HepG2 (cell line): ENCODE measurements around the gene FXN. TPM values are rescaled to one million over a fixed set of nuclear protein-coding genes. Genes with fewer than 3 reads are reported as not detected.

Source experiments
- ATF1 ChIP-seq: IDR thresholded peaks from 2 replicates; pipeline ENCODE4 v1.6.1; 2016; ENCODE audit warnings: mild to moderate bottlenecking, control low read depth
- CERS6 ChIP-seq: sonication (generic); formaldehyde crosslinking; IDR thresholded peaks from 2 replicates; pipeline ENCODE4 v1.5.0; 2020; ENCODE audit warnings: missing genetic modification reagents
- MBD4 ChIP-seq: IDR thresholded peaks from 2 replicates; pipeline ENCODE4 v1.6.1; 2012; ENCODE audit warnings: low read length, inconsistent platforms, borderline replicate concordance
- NCOA2 ChIP-seq: sonication (generic); formaldehyde crosslinking; IDR thresholded peaks from 2 replicates; pipeline ENCODE4 v1.8.0; 2022; ENCODE audit warnings: inconsistent platforms
- NCOR1 ChIP-seq: fragments of 200-600 bp; sonication (generic); IDR thresholded peaks from 2 replicates; pipeline ENCODE4 v1.7.0; 2017; ENCODE audit warnings: antibody characterized with exemption, low read length, borderline replicate concordance
- PPARG ChIP-seq: conservative IDR thresholded peaks from 2 replicates; pipeline ENCODE4 v1.6.1; 2016; ENCODE audit warnings: missing biosample characterization, missing genetic modification reagents
- SP5 ChIP-seq: IDR thresholded peaks from 2 replicates; pipeline ENCODE4 v1.6.1; 2016; ENCODE audit warnings: low read depth, borderline replicate concordance
- XBP1 ChIP-seq: sonication (generic); formaldehyde crosslinking; IDR thresholded peaks from 2 replicates; pipeline ENCODE4 v1.5.0; 2020; ENCODE audit warnings: missing genetic modification reagents
- ZBTB7B ChIP-seq: sonication (generic); formaldehyde crosslinking; IDR thresholded peaks from 2 replicates; pipeline ENCODE4 v1.4.0; 2020; ENCODE audit warnings: missing genetic modification reagents
- ZNF264 ChIP-seq: sonication (generic); formaldehyde crosslinking; IDR thresholded peaks from 2 replicates; pipeline ENCODE4 v1.4.0; 2020; ENCODE audit warnings: missing genetic modification reagents
- ZNF468 ChIP-seq: sonication (generic); formaldehyde crosslinking; IDR thresholded peaks from 2 replicates; pipeline ENCODE4 v1.8.0; 2022; ENCODE audit warnings: mild to moderate bottlenecking, moderate library complexity, missing genetic modification reagents
- ZNF563 ChIP-seq: sonication (generic); formaldehyde crosslinking; IDR thresholded peaks from 2 replicates; pipeline ENCODE4 v1.8.0; 2022; ENCODE audit warnings: mild to moderate bottlenecking, moderate library complexity, missing genetic modification reagents
- ZNF574 ChIP-seq: sonication (generic); formaldehyde crosslinking; IDR thresholded peaks from 2 replicates; pipeline ENCODE4 v1.4.0; 2020; ENCODE audit warnings: missing genetic modification reagents
- ZNF678 ChIP-seq: sonication (generic); formaldehyde crosslinking; IDR thresholded peaks from 2 replicates; pipeline ENCODE4 v1.4.0; 2020; ENCODE audit warnings: mild to moderate bottlenecking, missing genetic modification reagents
- ZNF772 ChIP-seq: sonication (generic); formaldehyde crosslinking; IDR thresholded peaks from 2 replicates; pipeline ENCODE4 v1.5.0; 2020; ENCODE audit warnings: mild to moderate bottlenecking, missing genetic modification reagents
- polyA plus RNA-seq, 8 experiments: library from polyadenylated mRNA; depleted of rRNA in 3 of 8; stranded (reverse) in 7 of 8; unstranded in 1 of 8; fragments of >200 nt; fragmentation: Illumina TruSeq in 4 of 8; extraction: Trizol in 4 of 8; gene quantifications; 2 replicates each; pipeline versions ENCODE4 v1.2.1 to v1.2.3, GENCODE V29; 2011 to 2016; ENCODE audit warnings: low read depth in 4 of 8, missing spikeins in 1 of 8, mixed read lengths in 1 of 8; ENCODE audit not compliant: insufficient read depth in 1 of 8
- total RNA-seq, 5 experiments: library from RNA; depleted of rRNA; stranded (reverse); fragments of >200 nt; fragmentation: Illumina TruSeq; extraction: Trizol; gene quantifications; 2 replicates each; pipeline ENCODE4 v1.2.3, GENCODE V29; 2016; ENCODE audit warnings: low read depth in 1 of 5
- TF ChIP-seq, protein P1 (sequence below): sonication (generic); formaldehyde crosslinking; IDR thresholded peaks from 2 replicates; pipeline ENCODE4 v1.5.1; 2020; ENCODE audit warnings: missing genetic modification reagents, mild to moderate bottlenecking, borderline replicate concordance
- TF ChIP-seq, protein P2 (sequence below): sonication (generic); formaldehyde crosslinking; IDR thresholded peaks from 2 replicates; pipeline ENCODE4 v1.5.1; 2020; ENCODE audit warnings: mild to moderate bottlenecking, missing genetic modification reagents
- TF ChIP-seq, protein P3 (sequence below): sonication (generic); formaldehyde crosslinking; IDR thresholded peaks from 2 replicates; pipeline ENCODE4 v1.9.0; 2021; ENCODE audit warnings: missing genetic modification reagents, mild to moderate bottlenecking, borderline replicate concordance

The FXN gene
- total and polyA plus RNA-seq, 2 of the 13 experiments (the other 11 are each of a cell fraction or from before 2014, with no cell fraction given), result 24.1 to 26.0 TPM

- TF ChIP-seq, protein P1, sequence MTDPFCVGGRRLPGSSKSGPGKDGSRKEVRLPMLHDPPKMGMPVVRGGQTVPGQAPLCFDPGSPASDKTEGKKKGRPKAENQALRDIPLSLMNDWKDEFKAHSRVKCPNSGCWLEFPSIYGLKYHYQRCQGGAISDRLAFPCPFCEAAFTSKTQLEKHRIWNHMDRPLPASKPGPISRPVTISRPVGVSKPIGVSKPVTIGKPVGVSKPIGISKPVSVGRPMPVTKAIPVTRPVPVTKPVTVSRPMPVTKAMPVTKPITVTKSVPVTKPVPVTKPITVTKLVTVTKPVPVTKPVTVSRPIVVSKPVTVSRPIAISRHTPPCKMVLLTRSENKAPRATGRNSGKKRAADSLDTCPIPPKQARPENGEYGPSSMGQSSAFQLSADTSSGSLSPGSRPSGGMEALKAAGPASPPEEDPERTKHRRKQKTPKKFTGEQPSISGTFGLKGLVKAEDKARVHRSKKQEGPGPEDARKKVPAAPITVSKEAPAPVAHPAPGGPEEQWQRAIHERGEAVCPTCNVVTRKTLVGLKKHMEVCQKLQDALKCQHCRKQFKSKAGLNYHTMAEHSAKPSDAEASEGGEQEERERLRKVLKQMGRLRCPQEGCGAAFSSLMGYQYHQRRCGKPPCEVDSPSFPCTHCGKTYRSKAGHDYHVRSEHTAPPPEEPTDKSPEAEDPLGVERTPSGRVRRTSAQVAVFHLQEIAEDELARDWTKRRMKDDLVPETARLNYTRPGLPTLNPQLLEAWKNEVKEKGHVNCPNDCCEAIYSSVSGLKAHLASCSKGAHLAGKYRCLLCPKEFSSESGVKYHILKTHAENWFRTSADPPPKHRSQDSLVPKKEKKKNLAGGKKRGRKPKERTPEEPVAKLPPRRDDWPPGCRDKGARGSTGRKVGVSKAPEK, result no peak
- TF ChIP-seq ZNF678 (no peak), ZNF264 (CRISPR knock-in tag) (no peak; the same call in 1 of the 2 replicates), ZBTB7B (CRISPR knock-in tag) (no peak), MBD4 (no peak), SP5 (CRISPR knock-in tag) (peak; percentile 33; the same call in 1 of the 2 replicates), ZNF563 (CRISPR knock-in tag) (no peak), ATF1 (CRISPR knock-in tag) (no peak), ZNF468 (CRISPR knock-in tag) (no peak), CERS6 (CRISPR knock-in tag) (no peak), NCOA2 (CRISPR knock-in tag) (peak; percentile 71), XBP1 (CRISPR knock-in tag) (no peak), ZNF772 (CRISPR knock-in tag) (no peak), NCOR1 (no peak), PPARG (CRISPR knock-in tag) (peak; percentile 84), ZNF574 (CRISPR knock-in tag) (peak; percentile 41; the same call in 1 of the 2 replicates)
- TF ChIP-seq, protein P2, sequence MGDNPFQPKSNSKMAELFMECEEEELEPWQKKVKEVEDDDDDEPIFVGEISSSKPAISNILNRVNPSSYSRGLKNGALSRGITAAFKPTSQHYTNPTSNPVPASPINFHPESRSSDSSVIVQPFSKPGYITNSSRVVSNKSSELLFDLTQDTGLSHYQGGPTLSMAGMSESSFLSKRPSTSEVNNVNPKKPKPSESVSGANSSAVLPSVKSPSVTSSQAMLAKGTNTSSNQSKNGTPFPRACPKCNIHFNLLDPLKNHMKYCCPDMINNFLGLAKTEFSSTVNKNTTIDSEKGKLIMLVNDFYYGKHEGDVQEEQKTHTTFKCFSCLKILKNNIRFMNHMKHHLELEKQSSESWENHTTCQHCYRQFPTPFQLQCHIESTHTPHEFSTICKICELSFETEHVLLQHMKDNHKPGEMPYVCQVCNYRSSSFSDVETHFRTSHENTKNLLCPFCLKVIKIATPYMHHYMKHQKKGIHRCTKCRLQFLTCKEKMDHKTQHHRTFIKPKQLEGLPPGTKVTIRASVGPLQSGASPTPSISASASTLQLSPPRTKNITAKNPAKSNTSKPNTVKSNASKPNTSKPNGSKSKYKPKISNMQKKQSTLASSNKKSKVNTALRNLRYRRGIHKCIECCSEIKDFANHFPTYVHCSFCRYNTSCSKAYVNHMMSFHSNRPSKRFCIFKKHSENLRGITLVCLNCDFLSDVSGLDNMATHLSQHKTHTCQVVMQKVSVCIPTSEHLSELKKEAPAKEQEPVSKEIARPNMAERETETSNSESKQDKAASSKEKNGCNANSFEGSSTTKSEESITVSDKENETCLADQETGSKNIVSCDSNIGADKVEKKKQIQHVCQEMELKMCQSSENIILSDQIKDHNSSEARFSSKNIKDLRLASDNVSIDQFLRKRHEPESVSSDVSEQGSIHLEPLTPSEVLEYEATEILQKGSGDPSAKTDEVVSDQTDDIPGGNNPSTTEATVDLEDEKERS, result no peak
- TF ChIP-seq, protein P3, sequence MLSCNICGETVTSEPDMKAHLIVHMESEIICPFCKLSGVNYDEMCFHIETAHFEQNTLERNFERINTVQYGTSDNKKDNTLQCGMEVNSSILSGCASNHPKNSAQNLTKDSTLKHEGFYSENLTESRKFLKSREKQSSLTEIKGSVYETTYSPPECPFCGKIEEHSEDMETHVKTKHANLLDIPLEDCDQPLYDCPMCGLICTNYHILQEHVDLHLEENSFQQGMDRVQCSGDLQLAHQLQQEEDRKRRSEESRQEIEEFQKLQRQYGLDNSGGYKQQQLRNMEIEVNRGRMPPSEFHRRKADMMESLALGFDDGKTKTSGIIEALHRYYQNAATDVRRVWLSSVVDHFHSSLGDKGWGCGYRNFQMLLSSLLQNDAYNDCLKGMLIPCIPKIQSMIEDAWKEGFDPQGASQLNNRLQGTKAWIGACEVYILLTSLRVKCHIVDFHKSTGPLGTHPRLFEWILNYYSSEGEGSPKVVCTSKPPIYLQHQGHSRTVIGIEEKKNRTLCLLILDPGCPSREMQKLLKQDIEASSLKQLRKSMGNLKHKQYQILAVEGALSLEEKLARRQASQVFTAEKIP (CRISPR knock-in tag), result no peak
Observed at GRCh38 chr9:69120380-69121154, 85.0 kb downstream of the FXN start (continued).
